Colon (tissue), 2 donors: ENCODE results near the gene BOC.

Source experiments
- FAIRE-seq: peaks from 2 replicates; lab custom pipeline; 2012; peaks lifted over from hg19 to GRCh38; lab: Jason Lieb, UNC
- donor health status: control.
- donor health status: control.

Gene BOC

GRCh38 chr3:113288881-113289280 lies 77.5 kb downstream of the BOC start:
- FAIRE-seq, result no peak

- no peak for FAIRE-seq
Measured at GRCh38 chr3:113291572-113291971, 80.2 kb downstream of the BOC start.

DNA sequence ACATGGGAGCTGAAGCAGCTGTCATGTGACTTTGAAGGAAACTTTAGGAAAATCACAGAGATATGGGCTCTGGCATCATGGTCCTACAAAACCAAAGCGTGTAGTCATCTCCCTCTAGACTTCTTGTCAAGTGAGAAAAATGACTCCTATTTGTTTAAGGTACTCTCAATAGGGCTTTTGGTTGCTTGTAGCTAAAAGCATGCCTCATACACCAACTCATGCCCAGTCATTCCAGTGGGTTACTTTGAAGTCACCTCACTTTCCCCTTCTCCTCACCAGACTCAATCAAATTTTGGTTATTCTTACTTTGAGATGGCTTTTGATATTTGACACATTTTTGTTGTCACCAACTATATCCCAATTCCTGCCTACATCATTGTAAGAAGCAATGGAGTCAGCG lies 81.6 kb downstream of the BOC start:
- no peak for FAIRE-seq

DNA sequence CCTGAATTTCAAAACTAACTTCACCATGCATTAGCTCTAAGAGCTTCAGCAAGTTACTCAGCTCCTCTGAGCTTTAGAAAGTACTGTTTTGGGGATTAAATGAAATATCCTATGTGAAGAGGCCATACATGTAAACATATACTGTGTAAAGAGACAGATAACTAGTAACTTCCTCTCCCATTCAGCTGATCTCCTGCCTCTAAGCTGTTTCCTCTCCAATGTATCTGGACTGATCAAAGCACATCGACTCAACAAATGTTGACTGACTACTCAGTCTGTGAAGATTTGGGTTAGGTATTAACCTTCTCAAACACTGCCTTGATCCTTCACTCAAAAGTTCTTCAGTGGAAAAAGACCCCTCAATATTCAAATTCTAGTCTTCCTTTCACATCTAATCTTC lies 82.0 kb downstream of the BOC start:
- no peak for FAIRE-seq

GRCh38 chr3:113295463-113295862 lies 84.1 kb downstream of the BOC start:
- no peak for FAIRE-seq

- no peak for FAIRE-seq
Measured at GRCh38 chr3:113297287-113297686, 85.9 kb downstream of the BOC start.

- no peak for FAIRE-seq
Measured at GRCh38 chr3:113297841-113298240, 86.5 kb downstream of the BOC start.

- FAIRE-seq, result no peak
Measured at GRCh38 chr3:113300596-113300995, 89.2 kb downstream of the BOC start.

- FAIRE-seq, result no peak
Measured at GRCh38 chr3:113304102-113304501, 92.7 kb downstream of the BOC start.

DNA sequence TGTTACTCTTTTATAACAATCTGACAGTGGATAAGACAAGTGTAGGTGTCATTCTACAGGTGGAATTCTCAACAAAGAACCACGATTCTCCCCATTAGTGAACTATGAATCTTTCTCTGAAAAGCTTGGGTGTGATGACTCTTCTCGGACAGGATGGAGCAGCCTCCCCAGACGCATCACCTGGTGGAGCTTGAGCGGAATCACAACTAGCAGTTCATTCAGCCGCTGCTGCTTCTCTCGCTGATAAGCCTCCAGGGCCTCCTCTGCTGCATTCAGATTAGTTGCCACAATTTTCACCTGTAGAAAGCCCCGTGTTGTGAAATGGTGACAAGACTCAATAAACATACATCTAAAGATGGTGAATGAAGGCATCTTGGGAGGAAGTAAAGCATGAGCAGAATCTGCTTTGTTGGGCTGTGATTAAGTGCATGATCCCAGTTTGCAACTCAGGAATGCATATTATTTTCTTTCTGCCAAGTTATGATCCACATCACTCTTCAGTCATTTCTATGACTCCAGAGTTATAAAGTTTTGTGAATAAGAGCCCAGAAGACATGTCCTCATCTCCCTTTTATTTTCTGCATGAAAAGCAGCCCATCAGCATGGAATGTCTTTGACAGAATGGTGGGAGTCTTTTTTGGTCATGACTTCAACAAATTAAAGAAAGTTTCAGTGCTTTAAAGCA lies 93.6 kb downstream of the BOC start:
- FAIRE-seq, result no peak

DNA sequence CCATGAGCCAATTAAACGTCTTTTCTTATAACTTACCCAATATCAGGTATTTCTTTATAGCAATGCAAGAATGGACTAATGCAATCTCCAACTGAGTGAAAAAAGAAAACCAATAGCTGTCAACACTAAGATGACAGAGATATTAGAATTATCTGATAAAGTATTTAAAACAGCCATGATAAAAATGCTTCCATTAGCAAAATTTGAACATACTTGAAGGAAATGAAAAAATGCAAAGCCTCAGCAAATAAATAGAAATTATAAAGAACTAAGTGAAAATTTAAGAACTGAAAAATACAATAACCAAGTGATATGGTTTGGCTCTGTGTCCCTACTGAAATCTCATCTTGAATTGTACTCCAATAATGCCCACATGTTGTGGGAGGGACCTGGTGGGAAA lies 99.6 kb downstream of the BOC start:
- no peak for FAIRE-seq

- no peak for FAIRE-seq
Measured at GRCh38 chr3:113312416-113312815, 101.1 kb downstream of the BOC start.

DNA sequence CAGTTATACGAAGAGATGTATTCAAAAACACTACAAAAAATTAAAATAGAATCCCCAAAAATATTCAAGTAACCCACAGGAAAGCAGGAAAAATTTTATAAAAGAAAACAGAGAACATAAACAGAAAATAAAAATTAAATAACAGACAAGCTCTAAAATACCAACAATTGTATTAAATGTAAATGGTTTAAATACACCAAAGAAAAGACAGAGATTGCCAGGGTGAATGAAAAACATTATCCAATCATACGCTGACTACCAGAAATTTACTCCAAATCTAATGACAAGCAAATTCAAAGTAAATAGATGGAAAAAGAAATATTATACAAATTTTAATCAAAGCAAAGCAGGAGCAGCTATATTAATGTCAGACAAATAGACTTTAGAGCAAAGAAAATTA lies 103.6 kb downstream of the BOC start:
- peak; percentile 49 for FAIRE-seq

DNA sequence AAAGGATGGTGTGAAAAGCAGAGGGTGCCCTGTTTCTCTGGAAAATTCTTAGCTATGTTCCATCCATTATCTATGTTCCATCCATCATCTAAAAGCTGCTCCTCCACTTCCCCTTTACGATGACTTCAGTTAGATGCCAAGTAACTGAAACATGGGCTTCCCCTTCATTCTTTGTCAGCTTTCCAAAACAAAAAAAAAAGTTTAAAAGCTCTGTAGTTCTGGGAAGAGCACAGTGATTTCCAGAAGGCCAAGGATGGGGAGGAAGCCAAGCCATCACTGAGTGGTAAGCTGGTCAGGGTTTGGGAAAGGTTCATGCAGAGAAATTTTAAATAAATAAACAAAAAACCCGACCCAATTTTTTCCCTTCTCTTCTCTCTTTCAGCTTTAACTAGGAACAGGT lies 118.4 kb downstream of the BOC start:
- FAIRE-seq, result no peak

DNA sequence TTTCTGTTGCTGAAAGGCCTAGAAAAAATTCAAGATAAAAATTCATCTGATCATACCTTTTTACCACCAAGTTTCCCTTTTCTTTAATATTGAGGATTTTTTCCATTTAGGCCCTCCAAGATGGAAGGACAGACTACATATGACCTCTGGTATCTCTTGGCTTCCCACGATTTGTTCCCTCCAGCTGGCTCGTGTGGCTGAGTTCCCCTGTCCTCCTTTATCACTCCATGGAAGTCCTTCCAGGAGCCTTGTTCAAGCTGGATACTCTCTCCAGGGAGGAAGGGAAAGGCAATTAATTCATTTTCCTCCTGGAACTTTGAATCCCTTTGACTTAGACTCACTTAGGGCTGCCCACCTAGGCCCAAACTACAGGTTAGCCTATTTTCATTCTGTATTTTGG lies 119.4 kb downstream of the BOC start:
- FAIRE-seq, result no peak

DNA sequence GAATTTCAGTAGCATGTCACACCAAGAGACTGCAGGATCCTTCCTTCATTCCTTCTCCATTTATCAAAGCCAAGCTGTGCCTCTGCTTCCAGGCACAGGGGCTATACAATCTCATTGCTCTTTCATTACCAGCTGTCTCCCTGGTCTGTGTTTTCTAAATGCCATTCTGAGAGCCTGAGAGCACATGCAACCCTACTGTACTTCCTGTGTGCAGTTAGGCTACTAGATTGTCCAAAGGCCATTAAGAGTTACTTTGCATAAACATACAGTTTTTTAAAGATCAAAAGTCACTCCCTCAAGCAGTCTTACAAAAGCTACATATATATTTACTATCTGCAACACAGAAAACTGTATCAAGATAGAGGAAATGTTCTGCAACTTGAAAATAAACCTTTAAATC lies 119.8 kb downstream of the BOC start:
- no peak for FAIRE-seq
